Astrocyte of the hippocampus (primary cell): ENCODE measurements around the gene CCT5.
A peak's percentile ranks its signal among the peaks of the same experiment; 100 is the strongest.
"Not testable (repeated sequence)": the region's sequence is repeated elsewhere in the genome, so short reads cannot be mapped to it uniquely, and the experiment has no call there.

Experiments used
- DNase-seq: peaks from one replicate; pipeline ENCODE4 v3.0.0; 2011; ENCODE audit warnings: low read depth, low spot score

CCT5 gene

DNA sequence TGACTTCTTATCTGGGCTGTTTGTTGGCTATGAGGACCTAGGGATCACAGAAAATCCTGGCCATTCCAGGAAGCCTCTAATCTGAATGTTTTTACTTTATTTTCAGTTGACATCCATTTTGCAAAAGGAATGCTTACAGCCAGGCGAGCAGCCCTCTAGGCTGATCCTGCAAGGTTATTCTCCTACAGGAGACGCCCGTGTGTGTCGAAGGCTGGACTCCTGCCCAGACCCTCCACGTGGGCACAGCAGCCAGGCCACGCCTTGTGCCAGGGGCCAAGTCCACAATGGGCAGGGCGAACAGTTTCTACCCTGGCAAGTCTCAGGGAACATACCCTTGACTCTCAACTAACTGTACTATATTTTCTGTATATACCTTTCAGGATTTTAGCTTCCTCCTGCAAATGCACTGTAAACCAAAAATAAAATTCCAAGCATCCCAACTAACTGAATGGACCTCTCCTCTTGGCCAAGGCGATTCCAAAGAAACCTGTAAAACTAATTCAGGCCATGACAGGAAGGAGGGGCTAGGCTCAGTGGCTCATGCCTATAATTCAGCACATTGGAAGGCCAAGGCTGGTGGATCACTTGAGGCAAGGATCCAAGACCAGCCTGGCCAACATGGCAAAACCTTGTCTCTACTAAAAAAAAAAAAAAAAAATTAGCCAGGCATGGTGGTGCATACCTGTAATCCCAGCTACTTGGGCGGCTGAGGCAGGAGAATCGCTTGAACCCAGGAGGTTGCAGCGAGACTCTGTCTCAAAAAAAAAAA, 51.9 kb downstream of the CCT5 start:
- peak; percentile 69 for DNase-seq

DNA sequence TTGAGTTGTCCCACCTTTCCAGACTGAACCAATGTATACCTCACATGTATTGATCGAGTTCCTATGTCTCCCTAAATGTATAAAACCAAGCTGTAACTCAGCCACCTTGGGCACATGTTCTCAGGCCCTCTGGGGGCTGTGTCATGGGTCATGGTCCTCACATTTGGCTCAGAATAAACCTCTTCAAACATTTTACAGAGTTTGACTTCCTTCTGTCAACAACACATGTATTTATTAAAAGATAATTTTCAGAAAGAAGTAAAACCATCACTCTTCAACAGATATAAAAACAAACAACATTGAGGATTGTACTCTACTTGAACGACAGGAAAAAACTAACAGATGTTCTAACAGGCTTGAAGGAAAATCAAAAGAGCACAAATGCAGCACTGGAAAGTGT, 53.1 kb downstream of the CCT5 start:
- DNase-seq, result no peak

DNA sequence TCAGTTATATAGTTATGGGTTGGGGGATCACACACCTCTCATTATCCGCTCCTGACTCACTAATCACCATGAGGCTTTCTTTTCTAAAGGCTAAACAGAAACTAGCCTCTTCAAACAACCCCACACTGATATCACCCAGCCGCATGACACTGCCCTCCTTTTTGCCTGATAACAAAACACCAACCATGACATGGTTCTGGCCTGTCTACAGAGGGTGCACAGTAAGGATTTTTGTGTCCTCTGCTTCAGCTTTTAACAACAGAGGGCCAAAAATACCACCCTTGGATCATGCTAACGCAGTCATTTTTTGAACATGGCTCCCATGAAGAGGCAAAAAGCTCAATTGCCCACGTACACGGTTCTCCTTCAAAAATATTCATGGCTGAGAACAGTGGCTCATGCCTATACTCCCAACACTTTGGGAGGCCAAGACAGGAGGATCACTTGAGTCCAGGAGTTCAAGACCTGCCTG, 53.7 kb downstream of the CCT5 start:
- DNase-seq, result no peak

DNA sequence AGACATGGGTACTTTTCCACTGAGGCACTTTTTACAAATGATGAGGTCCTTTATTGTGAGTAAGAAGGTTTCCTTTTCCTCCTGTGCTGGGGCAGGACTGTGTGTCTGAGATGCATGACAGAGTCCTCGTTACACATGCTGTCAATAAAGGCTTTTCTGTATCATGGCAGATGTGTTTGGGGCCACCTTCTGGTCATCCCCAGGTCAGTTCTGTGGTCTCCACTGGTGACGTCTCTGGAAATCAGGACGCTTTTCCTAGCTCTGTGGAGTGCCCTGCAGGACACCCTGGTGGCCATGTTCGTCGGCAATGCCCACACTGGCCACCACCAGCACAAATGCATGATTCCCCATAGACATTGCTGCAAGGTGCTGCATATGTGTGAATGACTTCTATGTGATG, 54.9 kb downstream of the CCT5 start:
- DNase-seq, result no peak

DNA sequence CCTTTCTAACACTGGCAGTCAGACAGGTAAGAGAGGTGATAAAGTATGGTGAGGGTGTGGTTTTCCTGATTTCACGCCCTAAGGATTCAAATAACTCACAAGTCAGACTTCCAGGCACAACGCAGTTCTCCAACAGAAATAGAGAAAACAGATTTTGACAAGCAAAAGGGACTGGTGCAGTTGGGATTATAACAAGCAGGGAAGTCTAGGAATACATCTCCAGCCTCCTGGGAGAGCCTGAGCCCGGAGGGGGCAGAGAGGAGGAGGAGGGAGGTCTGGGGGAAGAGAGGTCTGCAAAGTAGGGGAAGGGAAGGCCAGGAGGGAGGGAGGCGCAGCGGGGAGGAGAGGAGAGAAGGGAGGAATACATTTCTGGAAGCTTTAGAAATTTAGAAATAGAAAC, 56.0 kb downstream of the CCT5 start:
- no peak for DNase-seq

DNA sequence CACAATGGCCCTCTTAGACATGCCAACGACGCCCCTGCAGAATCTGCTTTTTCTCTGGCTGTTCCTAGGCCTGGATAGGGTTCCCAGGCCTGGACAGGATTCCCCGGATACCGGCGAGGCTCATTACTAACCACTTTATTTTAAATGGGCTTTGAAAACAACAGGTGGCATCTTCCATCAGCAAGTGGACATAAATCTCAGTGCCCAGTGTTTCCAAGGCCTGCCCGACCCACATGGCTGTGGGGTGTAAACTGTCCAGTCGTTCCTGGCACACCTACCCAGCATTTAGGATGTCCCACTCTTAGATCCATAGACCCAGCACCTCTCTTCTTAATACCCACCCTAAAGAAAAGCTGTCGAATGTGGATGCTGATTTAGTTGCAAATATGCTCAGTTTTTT, 56.7 kb downstream of the CCT5 start:
- peak; percentile 17 for DNase-seq

DNA sequence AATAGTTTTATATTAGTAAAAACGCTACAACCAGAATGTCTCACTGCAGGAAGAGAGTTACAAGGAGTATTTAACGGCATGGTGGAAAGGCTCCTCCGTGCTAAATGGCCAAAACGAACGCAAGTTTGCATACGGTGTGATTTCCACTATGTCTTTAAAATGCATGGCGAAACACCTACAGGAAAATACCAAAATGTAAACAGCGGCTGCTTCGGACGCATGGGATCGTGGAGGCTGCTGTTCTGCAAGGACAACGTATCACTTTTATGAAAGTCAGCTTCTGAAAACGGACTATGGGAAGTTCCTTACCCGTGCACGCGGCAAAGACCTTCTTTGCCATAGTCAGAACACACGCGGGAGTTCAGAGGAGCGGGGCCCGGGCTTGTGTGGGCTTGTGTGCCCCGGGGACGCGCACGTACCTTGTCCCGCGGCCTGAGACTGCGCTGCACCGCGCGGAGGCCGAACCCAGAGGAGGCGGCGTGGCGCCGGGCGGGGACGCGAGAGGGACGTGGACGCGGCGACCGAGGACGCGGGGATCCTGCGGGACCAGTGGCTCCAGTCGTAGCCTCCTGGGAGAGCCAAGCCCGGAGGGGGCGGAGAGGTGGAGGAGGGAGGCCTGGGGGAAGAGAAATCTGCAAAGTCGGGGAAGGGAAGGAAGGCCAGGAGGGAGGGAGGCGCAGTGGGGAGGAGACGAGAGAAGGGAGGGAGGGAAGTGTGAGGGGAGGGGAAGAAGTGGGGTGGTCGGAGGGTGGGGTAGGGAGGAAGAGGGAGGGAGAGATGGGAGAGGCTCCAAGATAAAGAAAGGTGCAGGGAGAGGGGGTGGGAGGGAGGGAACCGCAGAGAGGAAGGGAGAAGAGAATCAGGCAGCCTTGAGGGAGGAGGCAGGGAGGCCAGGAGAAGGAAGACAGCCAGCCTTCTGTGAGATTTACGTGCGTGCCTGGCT, 57.4 kb downstream of the CCT5 start, which contains the start of gene CMBL:
Gene CMBL, minus strand, starts transcription at position 697 of the 943 bp plus-strand sequence. CDS start 17,140 bp downstream, outside the sequence.
- peak; percentile 82 for DNase-seq

DNA sequence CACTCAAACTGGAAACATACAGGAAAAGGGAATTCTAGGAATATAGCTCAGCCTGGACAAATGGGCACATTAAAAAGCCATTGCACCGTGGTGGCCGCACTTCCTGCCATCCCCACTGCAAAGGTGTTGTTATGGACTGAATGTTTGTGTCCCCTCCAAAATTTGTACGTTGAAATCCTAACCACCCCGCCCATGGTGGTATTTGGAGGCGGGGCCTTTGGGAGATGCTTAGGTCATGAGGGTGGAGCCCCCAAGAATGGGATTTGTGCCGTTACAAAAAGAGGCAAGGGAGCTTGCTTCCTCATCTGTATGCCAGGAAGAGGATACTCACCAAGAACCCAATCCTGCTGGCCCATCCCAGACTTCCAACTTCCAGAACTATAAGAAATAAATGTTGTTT, 58.8 kb downstream of the CCT5 start:
- no peak for DNase-seq

DNA sequence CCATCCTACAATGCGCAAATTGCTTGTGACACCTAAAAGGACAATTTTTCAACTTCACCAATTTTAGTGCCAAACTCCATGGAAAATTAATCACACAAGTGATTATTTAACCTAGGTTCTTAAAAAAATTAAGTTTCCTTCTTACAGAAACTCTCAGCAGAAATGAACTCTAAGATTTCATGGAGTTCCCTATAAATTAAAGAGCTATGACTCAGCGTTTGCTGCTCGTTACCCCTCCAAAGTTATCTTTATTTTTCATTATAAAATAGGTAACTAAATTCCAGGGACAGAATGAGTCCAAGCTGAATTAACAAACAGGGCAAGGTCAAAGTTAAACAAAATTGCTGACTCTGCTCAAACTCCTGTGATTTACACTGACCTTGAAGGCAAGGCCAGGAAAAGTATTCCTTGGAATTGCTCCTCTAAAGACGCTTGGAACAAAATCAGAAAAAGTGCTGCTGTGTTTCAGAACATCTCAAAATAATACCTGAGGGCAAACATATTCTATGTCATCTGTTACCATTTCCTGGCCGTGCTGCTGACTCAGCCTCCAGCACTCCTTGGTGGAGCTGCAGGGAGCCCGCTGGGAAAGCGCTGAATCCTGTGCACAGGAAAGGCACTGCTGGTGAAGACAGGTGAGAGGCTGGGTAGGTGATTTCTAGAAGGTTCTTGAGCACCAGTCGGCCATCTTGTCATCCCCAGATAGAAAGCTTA, 60.1 kb downstream of the CCT5 start:
- DNase-seq, result peak; percentile 58

DNA sequence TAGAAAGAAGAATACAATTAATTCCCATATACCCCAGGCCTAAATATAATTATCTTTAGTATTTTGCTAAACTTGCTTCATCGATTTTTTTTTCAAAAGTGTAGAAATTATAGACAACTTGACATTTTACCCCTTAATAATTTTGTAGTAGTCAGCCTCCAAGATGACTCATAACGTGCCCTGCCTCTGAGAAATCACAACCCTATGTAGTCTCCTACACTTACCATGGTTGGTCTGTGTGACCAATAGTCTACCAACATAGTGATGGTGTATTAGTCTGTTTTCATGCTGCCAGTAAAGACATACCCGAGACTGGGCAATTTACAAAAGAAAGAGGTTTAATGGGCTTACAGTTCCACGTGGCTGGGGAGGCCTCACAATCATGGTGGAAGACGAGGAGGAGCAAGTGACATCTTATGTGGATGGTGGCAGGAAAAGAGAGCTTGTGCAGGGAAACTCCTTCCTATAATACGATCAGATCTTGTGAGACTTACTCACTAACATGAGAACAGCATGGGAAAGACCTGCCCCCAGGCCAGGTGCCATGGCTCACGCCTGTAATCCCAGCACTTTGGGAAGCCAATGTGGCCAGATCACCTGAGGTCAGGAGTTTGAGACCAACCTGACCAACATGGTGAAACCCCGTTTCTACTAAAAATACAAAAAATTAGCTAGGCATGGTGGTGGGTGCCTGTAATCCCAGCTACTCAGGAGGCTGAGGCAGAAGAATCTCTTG, 60.9 kb downstream of the CCT5 start:
- not testable (repeated sequence) for DNase-seq

DNA sequence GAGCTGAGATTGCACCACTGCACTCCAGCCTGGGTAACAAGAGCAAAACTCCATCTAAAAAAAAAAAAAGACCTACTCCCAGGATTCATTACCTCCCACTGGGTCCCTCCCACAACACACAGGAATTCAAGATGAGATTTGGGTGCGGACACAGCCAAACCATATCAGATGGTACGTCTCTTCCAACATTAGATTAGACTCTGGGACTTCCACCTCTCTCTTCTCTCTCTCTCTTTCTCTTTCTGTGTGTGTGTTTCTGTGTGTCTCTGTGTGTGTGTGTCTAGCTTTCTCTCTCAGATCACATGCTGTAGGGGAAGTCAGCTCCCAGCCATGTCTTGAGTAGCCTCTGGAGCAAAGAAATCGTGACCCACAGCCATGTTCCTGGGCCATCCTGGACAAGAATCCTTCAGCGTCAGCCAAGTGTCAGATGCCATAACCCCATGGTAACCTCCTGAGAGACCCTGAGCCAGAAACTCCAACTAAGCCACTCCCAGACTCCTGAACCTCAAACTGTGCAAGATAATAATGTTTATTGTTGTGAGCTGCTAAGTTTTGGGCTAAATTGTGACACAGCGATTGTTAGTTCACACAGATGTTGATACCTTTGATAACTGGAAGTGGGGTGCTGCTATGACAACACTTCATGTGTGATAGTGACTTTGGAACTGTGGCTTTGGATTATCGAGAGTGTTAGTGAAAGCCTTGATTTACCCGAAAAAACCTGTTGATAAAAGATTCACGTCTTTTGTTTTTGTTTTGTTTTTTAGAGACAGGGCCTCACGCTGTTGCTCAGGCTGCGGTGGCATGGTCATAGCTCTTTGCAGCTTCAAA, 61.7 kb downstream of the CCT5 start:
- DNase-seq, result no peak

DNA sequence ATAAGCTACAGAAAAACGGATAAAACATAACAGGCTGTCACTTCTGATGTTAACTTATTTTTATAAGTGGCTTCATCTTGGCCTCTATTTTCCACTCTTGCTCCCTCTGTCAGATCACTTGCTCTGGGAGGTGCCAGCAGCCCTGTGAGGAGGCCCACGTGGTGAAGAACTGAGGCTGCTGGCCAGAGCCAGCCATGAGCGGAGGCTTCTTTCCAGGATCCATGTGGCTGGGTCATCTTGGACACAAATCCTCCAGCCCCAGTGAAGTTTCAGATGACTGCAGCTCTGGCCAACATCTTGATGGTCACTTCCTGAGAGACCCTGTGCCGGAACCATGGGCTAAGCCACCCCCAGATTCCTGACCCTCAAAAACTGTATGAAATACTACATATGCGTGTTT, 65.1 kb downstream of the CCT5 start:
- no peak for DNase-seq
